ENCODE data around the gene ASTN1.

The ASTN1 gene

GRCh38 chr1:176863613-176864012, 300.9 kb downstream of the ASTN1 start:
- intact Hi-C loops (cut with DNase I; ENCODE audit: low total_unique reads) = no loop called here

DNA sequence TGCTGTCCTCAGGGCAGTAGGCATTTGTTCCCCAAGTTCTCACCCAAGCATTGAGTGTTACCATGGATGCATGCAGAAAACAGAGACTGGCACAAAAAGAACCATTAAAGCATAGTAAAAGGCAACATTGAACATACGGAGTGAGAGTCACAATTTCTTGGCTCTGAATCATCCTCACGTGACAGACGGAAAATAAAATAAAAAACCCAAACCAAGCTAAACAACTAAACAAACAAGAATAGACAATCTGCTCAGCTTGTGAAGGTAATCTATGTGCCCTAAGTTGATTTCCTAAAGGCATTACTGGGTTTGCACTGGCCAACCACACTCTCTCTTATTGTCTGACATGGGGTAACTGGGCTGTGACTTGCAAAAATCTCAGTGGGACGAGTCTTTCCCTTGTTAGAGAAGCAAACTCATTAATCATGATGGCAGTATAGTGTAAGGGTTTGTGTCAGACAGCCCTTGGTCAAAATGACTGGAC, 306.0 kb downstream of the ASTN1 start:
- intact Hi-C loops (cut with DNase I; ENCODE audit: low total_unique reads) = no loop called here
- Histone ChIP-seq H3K4me3 (no peak overlapping the region), H3K36me3 (no peaks in the 10 kb centered on the region), H3K9me3 (no peaks in the 10 kb centered on the region), H3K4me1 (no peaks in the 10 kb centered on the region), H3K27me3 (peaks cover 0 to 5% of the 10 kb centered on the region in 2 donors), H3K27ac (no peak overlapping the region)
- TF ChIP-seq, protein P1, sequence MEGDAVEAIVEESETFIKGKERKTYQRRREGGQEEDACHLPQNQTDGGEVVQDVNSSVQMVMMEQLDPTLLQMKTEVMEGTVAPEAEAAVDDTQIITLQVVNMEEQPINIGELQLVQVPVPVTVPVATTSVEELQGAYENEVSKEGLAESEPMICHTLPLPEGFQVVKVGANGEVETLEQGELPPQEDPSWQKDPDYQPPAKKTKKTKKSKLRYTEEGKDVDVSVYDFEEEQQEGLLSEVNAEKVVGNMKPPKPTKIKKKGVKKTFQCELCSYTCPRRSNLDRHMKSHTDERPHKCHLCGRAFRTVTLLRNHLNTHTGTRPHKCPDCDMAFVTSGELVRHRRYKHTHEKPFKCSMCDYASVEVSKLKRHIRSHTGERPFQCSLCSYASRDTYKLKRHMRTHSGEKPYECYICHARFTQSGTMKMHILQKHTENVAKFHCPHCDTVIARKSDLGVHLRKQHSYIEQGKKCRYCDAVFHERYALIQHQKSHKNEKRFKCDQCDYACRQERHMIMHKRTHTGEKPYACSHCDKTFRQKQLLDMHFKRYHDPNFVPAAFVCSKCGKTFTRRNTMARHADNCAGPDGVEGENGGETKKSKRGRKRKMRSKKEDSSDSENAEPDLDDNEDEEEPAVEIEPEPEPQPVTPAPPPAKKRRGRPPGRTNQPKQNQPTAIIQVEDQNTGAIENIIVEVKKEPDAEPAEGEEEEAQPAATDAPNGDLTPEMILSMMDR (IDR thresholded peaks at IDR 0.05) = no peak
- DNase-seq = no peak

More at GRCh38 chr1:176863613-176864012, 300.9 kb downstream of the ASTN1 start:
- TF ChIP-seq, protein P1 (IDR thresholded peaks at IDR 0.05) = no peak
- Histone ChIP-seq H3K9me3 (no peaks in the 10 kb centered on the region), H3K4me1 (no peaks in the 10 kb centered on the region), H3K4me3 (no peak overlapping the region), H3K36me3 (no peaks in the 10 kb centered on the region), H3K27me3 (no peaks in the 10 kb centered on the region), H3K27ac (no peak overlapping the region)
- no peak for DNase-seq

DNA sequence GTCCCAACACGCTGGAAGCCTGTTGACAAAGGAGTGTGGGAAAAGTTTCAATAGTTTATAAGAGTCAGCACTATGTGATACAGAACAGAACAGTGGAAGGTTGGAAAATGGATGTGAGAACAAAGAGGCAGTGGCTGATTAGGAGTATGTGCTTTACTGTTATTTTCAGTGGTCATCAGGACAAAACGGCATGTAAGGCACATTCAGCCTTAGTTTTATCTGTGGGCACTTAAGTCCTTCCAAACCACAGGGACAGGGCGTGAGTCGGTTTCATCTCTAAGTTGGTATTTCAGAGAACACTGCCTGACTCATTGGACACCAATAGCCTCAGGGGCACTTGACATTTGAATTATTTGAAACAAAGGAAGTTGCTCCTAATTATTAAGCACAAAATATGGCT, 306.9 kb downstream of the ASTN1 start:
- Histone ChIP-seq H3K27me3 (peaks cover 0 to 5% of the 10 kb centered on the region in 2 donors), H3K4me3 (no peak overlapping the region), H3K9me3 (no peaks in the 10 kb centered on the region), H3K36me3 (no peaks in the 10 kb centered on the region), H3K27ac (no peak overlapping the region), H3K4me1 (no peaks in the 10 kb centered on the region)
- TF ChIP-seq, protein P1 (IDR thresholded peaks at IDR 0.05) = no peak
- intact Hi-C loops (cut with DNase I; ENCODE audit: low total_unique reads) = no loop called here
- no peak for DNase-seq

GRCh38 chr1:176854758-176855745, 309.5 kb downstream of the ASTN1 start:
- Histone ChIP-seq H3K27me3 (peaks cover 0 to 5% of the 10 kb centered on the region in 2 donors), H3K9me3 (no peaks in the 10 kb centered on the region), H3K36me3 (no peaks in the 10 kb centered on the region), H3K27ac (no peak overlapping the region), H3K4me1 (no peaks in the 10 kb centered on the region), H3K4me3 (no peak overlapping the region)
- intact Hi-C loops (cut with DNase I; ENCODE audit: low total_unique reads) = no loop called here
- TF ChIP-seq, protein P1 (IDR thresholded peaks at IDR 0.05) = no peak
- no peak for DNase-seq

GRCh38 chr1:176854121-176854520, 310.4 kb downstream of the ASTN1 start:
- Histone ChIP-seq H3K4me3 (no peak overlapping the region), H3K9me3 (no peaks in the 10 kb centered on the region), H3K27me3 (peaks cover 0 to 5% of the 10 kb centered on the region in 2 donors), H3K36me3 (no peaks in the 10 kb centered on the region), H3K4me1 (no peaks in the 10 kb centered on the region), H3K27ac (no peak overlapping the region)
- DNase-seq = no peak
- TF ChIP-seq, protein P1 (IDR thresholded peaks at IDR 0.05) = no peak
- intact Hi-C loops (cut with DNase I; ENCODE audit: low total_unique reads) = no loop called here
